NT2/D1 (cell line): Measurements from ENCODE around the gene GID8.

ENCODE experiments used
- DNase-seq: peaks from one replicate; pipeline ENCODE4 v3.0.0-alpha.2; 2011; ENCODE audit warnings: low read depth, low spot score
- H3K27me3 ChIP-seq: 2 replicates; pipeline ENCODE4 v1.6.0; 2011; ENCODE audit warnings: mild to moderate bottlenecking; ENCODE audit not compliant: insufficient read length, insufficient read depth
- H3K36me3 ChIP-seq: 2 replicates; pipeline ENCODE4 v1.6.1; 2011; ENCODE audit warnings: mild to moderate bottlenecking, low read length, mixed read lengths; ENCODE audit not compliant: insufficient read depth, insufficient read length
- H3K4me1 ChIP-seq: 2 replicates; pipeline ENCODE4 v1.5.1; 2011; ENCODE audit not compliant: insufficient read depth, insufficient read length
- H3K4me3 ChIP-seq: 2 replicates; pipeline ENCODE4 v1.5.1; 2011; ENCODE audit warnings: low read depth; ENCODE audit not compliant: insufficient read length
- H3K9ac ChIP-seq: 2 replicates; pipeline ENCODE4 v1.6.0; 2011; ENCODE audit warnings: low read depth; ENCODE audit not compliant: insufficient read length
- H3K9me3 ChIP-seq: 2 replicates; pipeline ENCODE4 v1.5.1; 2011; ENCODE audit warnings: mild to moderate bottlenecking, low read length; ENCODE audit not compliant: insufficient read depth
- SUZ12 ChIP-seq: IDR thresholded peaks from 2 replicates; pipeline ENCODE4 v1.6.1; 2011; ENCODE audit not compliant: insufficient read length, insufficient read depth; ENCODE audit errors: extremely low read depth
- YY1 ChIP-seq: IDR thresholded peaks from 2 replicates; pipeline ENCODE4 v1.6.1; 2011; ENCODE audit not compliant: insufficient read length, insufficient read depth
- ZNF274 ChIP-seq: IDR thresholded peaks from 2 replicates; pipeline ENCODE4 v1.6.1; 2011; ENCODE audit warnings: mild to moderate bottlenecking, low read depth, low read length

Gene GID8

DNA sequence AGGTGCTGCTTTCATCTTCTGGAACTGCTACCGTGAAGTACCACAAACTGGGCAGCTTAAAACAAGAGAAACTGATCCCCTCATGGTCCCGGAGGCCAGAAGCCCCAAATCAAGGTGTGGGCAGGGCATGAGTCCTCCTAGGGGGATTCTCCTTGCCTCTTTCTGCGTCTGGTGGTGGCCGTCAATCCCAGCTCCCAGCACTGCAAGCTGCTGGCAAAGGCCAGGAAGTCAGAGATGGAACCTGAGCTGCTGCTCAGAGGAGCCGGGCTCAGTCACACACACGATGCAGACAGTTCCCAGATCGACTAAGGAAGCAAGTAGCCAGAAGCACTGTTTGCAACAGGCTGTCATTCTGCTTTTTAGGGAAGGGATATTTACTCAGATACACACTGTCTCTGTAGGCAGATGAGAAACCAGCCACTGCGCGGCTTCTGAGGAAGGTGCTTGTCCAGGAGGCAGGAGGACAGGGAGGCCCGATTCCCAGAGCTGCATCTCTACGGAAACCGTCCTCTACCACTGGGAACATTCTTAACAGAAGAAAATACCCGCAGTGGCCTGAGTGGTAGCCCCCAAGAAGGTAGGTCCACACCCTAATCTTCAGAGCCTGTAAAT is 53.4 kb downstream of the GID8 start:
- Histone ChIP-seq H3K9me3 (no peaks in the 10 kb centered on the region), H3K36me3 (no peaks in the 10 kb centered on the region), H3K4me1 (peaks cover 24% of the 10 kb centered on the region), H3K4me3 (no peak overlapping the region), H3K27me3 (peaks cover 2% of the 10 kb centered on the region), H3K9ac (no peak overlapping the region)
- no peak for DNase-seq
- no peak for TF ChIP-seq ZNF274
- no peak for TF ChIP-seq SUZ12
- no peak for TF ChIP-seq YY1

DNA sequence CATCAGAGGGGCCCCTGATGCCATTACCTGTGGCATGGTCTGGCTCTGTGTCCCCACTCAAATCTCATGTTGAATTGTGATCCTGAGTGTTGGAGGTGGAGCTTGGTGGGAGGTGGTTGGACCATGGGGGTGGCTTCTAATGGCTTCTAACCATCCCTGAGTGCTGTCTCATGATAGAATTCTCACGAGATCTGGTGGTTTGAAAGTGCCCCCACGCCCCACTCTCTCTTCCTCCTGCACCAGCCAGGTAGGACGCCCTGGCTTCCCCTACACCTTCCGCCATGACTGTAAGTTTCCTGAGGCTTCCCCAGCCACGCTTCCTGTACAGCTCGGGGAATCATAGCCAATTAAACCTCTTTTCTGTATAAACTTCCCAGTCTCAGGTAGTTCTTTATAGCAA is 53.9 kb downstream of the GID8 start:
- Histone ChIP-seq H3K27me3 (peaks cover 2% of the 10 kb centered on the region), H3K9me3 (no peaks in the 10 kb centered on the region), H3K36me3 (no peaks in the 10 kb centered on the region), H3K4me1 (peaks cover 23% of the 10 kb centered on the region), H3K9ac (no peak overlapping the region), H3K4me3 (no peak overlapping the region)
- DNase-seq: no peak
- TF ChIP-seq YY1: no peak
- no peak for TF ChIP-seq ZNF274
- TF ChIP-seq SUZ12: no peak

DNA sequence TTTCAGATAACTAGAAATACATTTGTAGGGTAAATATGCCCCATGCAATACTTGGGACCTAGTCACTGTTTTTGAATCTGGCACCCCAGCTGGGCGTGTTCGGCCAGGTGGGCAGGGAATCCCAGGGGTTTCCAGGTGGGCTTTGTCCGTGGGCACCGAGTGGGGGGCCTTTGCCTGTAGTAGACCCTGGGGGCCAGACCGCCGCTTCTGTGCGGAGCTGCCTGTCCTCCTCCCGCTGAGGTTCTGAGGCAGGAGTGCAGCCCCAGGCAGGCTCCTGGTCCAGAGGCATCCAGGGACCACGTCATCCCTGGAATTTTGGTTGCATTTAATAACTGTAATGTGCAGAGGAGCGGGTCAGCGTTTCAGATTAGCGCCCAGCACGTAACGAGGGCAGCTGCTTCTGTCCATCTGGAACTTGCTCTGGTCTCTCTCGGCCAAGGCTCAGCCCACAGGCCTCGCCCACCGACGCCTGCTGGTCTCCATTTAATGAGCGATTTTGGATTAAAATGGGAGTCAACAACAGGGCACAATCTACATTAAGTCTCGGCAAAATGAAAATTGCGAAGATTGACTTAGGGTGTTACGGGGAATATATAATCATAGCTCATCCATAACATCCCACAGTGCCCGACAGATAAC is 56.0 kb downstream of the GID8 start:
- H3K9me3 ChIP-seq: no peaks in the 10 kb centered on the region
- H3K36me3 ChIP-seq: no peaks in the 10 kb centered on the region
- no peak overlapping the region for H3K9ac ChIP-seq
- peaks cover 11% of the 10 kb centered on the region for H3K27me3 ChIP-seq
- H3K4me3 ChIP-seq: no peak overlapping the region
- H3K4me1 ChIP-seq: peaks cover 28% of the 10 kb centered on the region
- DNase-seq: no peak
- no peak for TF ChIP-seq ZNF274
- TF ChIP-seq SUZ12: no peak
- no peak for TF ChIP-seq YY1

DNA sequence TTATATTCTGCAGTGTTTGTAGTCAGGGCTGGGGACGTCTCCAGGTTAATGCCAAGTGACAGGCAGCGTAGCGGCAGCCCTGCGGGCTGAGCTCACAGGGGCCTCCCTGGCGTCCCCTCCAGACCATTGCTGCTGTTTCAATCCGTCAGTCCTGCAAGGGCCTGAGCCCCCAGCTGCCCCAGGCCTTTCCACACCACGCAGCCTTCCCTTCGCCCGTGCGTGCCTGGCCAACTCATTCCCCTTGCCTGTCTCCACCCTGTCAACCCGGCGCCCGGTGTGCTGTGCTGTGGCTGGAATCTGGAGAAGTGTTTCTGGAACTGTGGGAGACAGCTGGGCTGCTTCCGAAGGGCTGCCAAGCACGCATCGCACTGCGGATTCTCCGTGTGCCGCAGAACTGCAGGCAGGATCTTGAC is 56.9 kb downstream of the GID8 start:
- peaks cover 11% of the 10 kb centered on the region for H3K27me3 ChIP-seq
- no peak overlapping the region for H3K4me3 ChIP-seq
- no peak for DNase-seq

DNA sequence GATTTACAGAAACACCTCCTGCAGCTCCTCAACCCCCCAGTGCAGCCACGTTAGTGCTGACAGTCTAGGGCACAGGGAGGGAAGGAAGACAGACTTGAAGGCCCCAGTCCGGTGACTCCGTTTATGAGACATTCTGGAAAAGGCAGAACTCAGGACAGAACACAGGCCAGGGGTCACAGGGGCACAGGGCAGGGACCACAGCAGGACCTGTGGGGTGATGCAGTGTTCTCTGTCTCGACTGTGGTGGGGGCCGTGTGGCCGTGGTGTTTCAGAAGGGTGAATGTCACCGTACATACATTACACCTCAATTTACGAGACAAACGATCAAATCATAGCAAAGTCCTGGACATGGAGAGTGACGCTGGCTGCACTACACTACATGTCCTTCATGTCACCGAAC is 57.5 kb downstream of the GID8 start:
- peak overlapping the region; percentile 43 for H3K9ac ChIP-seq
- H3K9me3 ChIP-seq: peaks cover 9% of the 10 kb centered on the region; the same call in 1 of the 2 replicates
- H3K4me1 ChIP-seq: peaks cover 24% of the 10 kb centered on the region
- H3K27me3 ChIP-seq: peaks cover 11% of the 10 kb centered on the region
- DNase-seq: no peak
- H3K36me3 ChIP-seq: no peaks in the 10 kb centered on the region
- TF ChIP-seq YY1: no peak
- TF ChIP-seq ZNF274: no peak
- no peak for TF ChIP-seq SUZ12
- no peak overlapping the region for H3K4me3 ChIP-seq

More for the DNA sequence above, 56.9 kb downstream of the GID8 start:
- Histone ChIP-seq H3K9me3 (peaks cover 8% of the 10 kb centered on the region; the same call in 1 of the 2 replicates), H3K4me1 (peaks cover 28% of the 10 kb centered on the region), H3K36me3 (no peaks in the 10 kb centered on the region), H3K9ac (peak overlapping the region; percentile 23)
- no peak for TF ChIP-seq ZNF274
- no peak for TF ChIP-seq SUZ12

DNA sequence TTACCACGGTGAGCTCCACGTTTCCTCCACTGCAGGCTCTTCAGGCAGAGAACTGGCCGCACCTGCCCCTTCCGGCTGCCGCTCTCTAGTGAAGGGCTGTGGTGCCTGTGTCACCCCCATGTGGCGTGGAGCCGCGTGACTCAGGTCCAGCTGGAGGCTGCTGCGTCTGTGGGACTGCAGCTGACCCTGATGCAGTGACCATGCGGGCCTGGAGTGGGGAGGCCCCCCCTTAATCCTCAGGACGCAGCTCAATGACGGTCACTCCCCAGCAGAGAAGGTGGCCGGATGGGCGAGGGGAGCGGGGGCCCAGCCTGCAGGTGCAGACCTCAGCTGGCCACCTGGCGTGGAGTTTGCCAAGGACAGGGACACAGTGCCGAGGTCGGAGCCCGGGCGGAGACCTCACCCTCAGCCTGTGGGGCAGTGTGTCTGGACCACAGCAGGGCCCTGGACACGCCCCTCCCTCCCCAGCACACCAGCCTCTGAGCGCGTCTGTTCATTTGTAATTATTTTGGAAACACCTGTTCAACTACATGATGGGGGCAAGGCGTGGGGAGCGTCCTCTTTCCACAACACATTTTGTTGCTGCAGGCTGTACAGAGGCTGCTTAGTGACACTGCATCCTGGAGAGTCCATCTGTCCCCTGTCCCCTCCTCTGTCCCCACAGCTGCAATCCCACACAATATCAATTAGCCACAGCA is 58.1 kb downstream of the GID8 start:
- TF ChIP-seq ZNF274: no peak
- TF ChIP-seq SUZ12: no peak
- H3K9ac ChIP-seq: peak overlapping the region; percentile 43
- H3K36me3 ChIP-seq: no peaks in the 10 kb centered on the region
- peaks cover 11% of the 10 kb centered on the region for H3K27me3 ChIP-seq
- no peak for DNase-seq
- peaks cover 23% of the 10 kb centered on the region for H3K4me1 ChIP-seq
- H3K4me3 ChIP-seq: no peak overlapping the region
- peaks cover 9% of the 10 kb centered on the region; the same call in 1 of the 2 replicates for H3K9me3 ChIP-seq

DNA sequence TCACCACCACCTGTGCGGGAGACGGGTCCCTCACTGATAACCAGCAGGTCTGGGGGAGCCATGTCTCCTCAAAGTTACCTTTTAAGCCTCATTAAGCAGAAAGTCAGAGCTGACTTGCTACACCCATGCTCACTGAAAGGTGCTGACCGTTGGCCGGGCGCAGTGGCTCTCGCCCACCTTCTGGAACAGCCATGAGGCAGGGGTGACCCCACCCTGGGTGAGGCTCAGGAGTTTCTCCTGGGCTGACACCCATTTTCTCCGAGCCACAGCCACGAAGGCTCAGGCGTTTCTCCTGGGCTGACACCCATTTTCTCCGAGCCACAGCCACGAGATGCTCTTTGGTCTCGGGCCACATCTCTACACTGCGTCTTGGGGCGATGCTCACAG is 58.6 kb downstream of the GID8 start:
- Histone ChIP-seq H3K36me3 (no peaks in the 10 kb centered on the region), H3K27me3 (peaks cover 11% of the 10 kb centered on the region), H3K9me3 (peaks cover 9% of the 10 kb centered on the region; the same call in 1 of the 2 replicates), H3K4me1 (peaks cover 23% of the 10 kb centered on the region), H3K4me3 (no peak overlapping the region), H3K9ac (no peak overlapping the region)
- DNase-seq: no peak
- TF ChIP-seq SUZ12 (no peak), YY1 (no peak), ZNF274 (no peak)
